HT1080 (cell line): ENCODE measurements around the gene FSTL4. TPM values are rescaled to one million over a fixed set of nuclear protein-coding genes. Genes with fewer than 3 reads are reported as not detected.
A peak's percentile ranks its signal among the peaks of the same experiment; 100 is the strongest.

ENCODE experiments used
- DNase-seq: peaks from one replicate; pipeline ENCODE4 v3.0.0-alpha.2; 2015; ENCODE audit warnings: low read depth
- total RNA-seq: library from RNA; depleted of rRNA; stranded (reverse); fragments of >200 nt; shearing (Covaris generic); gene quantifications from 2 replicates; pipeline ENCODE4 v1.2.3, GENCODE V29; 2014

Gene FSTL4
- total RNA-seq, 1 experiment from 2014 or later, result 0.47 TPM

GRCh38 chr5:133348406-133348805, 263.9 kb downstream of the FSTL4 start:
- no peak for DNase-seq

DNA sequence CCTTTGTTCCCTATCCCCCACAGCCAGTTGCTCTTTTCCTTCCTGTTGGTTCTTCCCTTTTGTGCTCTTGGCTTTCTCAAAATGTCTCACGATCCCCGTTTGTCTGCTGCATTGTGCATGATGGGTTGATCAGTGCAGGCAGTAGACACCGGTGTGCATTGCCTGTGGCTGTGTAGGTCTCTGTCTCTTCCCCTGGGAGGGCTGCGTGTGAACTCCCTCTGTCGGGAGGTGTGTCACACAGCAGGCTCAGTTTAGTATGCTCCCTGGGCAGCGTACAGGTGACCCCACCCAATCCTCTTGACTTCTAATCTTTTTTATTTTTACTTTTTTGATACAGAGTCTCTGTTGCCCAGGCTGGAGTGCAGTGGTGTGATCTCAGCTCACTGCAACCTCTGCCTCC, 265.3 kb downstream of the FSTL4 start:
- DNase-seq, result peak; percentile 6

DNA sequence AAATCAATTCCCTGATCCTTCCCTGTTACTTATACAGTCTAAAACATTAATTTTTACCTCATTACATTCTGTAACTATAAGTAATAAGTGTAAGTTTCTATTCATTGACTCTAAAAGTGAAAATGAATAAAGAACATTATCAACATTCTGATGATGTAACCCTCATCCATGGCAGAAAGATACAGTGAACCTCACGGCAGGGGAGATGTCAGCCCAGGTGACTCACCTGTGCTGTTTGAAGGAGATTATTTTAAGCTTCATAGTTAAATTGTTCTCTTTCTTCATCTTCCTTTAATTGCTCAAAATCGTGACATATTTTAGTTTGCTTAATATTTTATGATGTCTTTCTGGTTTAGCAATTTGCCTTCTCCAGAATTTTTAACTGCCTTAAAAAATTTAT, 268.1 kb downstream of the FSTL4 start:
- DNase-seq, result no peak

GRCh38 chr5:133343196-133343595, 269.1 kb downstream of the FSTL4 start:
- DNase-seq, result no peak

DNA sequence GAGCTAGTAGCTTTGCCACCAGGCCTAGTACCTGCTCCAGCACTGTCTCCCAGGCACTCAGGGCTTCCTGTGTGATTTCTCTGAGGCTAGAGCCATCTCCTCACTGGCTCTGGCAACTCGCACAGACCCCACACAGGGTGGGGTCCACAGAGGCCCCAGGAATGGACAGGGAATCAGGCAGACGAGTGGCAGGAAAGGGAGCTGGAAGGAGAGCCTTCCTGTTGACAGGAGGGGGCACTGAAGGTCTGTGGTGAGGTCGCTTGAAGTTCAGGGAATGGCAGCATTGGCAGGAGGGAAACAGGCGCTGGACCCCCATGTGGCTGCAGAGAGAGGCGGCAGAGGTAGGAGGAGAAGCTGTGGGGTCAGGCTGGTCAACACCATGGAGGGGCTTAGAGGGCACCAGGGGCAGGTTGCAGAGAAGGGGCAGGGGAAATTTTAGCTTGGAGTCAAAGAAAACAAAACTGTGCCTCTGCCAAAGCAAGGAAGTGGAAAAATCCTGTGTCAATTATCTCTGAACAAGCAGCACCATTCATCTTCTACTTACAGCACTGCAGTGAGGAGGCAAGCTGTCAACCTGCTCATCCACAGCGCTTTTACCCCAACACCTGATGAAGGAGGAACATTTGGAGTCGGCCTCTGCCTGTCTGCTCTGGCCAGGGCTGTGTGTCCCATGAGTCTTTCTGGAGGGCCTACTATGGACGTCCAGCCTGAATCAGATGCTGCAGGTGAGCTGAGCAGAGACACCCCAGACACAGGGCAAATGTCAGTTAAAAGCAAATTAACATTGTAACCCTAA, 270.2 kb downstream of the FSTL4 start:
- no peak for DNase-seq

- peak; percentile 10 for DNase-seq
Measured at GRCh38 chr5:133341296-133341695, 271.0 kb downstream of the FSTL4 start.

DNA sequence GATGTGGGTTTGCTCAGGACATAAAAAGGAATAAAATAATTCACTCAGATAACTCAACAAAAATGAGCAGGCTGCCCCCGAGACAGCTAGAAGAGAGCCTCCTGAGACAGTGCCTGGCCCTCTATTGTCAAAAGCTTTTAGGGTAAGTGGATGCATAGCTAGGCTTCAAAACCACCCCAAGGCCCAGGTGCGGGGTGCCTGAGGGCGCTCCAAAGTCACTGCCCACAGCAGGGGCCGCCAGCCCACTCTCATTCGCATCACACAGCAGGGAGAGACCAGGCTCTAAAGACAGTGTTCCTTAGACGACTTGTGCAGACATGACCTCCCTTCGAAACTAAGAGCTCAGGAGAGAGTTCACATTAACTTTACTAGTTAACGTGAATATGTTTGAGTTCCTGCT, 271.5 kb downstream of the FSTL4 start:
- DNase-seq, result no peak

- no peak for DNase-seq
Measured at GRCh38 chr5:133340002-133340755, 272.2 kb downstream of the FSTL4 start.

- DNase-seq, result no peak
Measured at GRCh38 chr5:133338504-133339355, 273.6 kb downstream of the FSTL4 start.

DNA sequence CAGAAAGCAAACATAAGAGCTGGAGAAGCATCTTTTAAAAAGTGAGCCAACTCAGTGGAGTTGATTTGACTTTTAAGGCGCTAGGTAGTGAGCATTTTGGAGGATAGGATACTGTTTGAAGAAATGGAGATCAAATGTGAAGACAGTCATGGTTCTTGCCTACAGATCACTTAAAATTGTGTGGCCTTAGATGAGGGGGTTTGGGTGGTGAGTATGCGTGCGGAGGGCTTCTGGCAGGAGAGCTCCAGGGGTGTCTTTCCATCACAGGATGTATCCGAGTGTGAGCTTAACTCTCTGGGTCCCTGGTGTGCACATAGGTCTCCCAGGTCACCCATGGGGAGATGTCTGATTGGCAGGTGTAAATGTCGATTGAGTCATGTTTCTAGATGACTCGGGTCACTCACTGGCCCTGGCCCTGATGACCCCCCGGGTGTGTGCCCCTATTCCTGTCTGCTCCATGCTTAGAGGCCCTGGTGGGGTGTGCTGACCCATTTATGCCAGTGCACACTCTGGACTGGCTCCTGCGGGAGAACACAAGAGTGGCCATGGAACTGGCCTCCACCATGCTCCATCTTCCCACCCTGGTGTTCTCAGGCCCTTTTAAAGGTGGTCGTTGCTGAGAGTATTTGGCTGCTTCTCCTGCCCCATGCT, 274.4 kb downstream of the FSTL4 start:
- no peak for DNase-seq

DNA sequence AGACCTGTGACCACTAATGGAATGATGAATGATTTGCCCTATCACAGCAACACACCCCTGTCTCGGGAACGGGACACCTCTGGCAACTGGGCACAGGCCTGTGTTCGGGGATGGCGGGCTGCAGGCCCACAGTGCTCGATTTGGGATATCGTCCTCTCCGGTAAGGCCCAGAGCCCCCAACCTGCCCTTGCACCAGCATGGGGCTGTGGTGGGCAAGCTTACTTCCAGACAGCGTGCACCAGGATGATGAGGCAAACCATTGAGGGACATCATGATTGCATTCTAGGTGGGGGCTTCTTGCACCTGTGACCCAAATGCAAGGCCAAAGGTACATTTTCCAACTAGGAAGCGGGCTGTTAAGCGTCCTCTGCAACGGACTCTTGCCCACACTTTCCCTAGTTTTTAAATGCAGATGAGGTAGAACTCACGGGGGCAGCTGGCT, 275.4 kb downstream of the FSTL4 start:
- DNase-seq, result no peak

DNA sequence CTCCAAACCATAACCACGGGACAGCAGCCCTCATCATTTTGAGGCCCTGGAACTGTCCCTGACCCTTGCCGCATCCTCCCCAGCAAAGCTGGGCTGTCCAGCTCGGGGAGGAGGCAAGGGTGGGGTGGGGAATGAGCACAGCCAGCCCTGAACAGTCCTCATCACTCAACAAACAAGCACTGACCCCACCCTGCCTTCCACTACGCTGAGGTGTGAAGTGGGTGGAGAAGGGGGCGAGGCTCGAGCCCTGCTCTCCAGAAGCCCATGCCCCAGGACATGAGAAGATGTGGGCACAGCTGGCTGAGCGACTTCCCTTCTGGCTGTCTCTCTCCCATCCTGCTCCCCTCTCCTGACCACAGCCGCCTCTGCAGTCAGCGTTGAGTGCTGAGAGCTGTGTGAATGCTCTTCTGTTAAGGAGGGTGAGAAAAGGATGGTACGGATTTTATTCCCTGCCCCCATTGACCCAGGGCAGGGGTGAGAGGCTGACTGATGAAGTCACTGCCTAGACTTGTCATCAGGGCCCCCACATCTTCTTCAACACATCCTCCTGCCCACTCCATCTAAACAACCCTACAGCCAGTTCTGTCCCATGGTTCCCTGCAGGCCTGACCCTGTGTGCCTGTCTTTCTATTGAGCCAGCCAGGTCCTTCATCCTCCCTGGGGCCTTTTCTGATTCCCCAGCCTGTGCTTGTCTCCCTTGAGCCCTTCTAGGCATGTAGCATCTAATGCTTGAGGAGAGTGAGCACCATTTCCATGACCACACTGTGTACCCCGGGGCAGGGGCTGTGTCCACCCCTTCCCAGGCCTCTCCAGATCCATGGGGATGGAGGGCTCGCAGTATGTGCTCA, 276.0 kb downstream of the FSTL4 start:
- DNase-seq, result no peak

GRCh38 chr5:133334796-133335639, 277.3 kb downstream of the FSTL4 start:
- no peak for DNase-seq

DNA sequence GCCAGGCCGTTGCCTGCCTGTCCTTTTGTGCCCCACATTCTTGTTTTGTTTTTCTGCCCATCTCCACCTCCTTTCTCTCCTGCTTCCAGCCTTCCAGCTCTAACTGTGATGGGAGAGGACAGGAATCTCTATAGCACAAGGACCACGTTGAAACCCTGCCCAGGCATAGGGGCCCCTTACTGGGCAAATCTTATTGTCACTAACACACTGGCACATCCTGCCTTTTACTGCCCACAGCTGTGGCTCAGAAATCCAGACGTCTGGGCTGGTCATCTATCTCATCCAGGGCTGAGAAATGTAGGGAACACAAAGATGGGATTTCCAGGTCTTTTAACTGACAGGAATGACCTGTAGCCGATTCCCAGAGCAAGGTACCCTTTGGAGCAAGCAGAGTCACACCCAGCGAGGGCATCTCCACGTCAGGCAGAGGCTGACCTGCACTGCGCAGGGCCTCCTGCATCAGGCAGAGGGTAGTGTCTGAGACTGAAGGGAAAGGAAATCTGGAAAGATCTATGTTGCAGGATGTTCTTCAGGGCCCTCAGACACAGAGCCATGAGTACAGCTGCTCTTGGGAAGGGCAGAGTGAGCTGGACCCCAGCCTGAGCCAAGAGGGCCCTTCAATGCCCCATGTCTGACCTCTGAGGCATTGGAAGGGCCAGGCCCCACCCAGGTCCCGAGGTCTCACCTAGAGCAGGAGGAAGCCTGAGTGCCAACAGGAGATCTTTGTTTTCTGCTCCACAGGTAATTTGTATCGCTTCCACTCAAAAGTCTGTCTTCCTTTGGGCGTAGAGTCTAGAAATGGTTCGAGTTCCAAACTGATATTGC, 278.8 kb downstream of the FSTL4 start:
- no peak for DNase-seq

DNA sequence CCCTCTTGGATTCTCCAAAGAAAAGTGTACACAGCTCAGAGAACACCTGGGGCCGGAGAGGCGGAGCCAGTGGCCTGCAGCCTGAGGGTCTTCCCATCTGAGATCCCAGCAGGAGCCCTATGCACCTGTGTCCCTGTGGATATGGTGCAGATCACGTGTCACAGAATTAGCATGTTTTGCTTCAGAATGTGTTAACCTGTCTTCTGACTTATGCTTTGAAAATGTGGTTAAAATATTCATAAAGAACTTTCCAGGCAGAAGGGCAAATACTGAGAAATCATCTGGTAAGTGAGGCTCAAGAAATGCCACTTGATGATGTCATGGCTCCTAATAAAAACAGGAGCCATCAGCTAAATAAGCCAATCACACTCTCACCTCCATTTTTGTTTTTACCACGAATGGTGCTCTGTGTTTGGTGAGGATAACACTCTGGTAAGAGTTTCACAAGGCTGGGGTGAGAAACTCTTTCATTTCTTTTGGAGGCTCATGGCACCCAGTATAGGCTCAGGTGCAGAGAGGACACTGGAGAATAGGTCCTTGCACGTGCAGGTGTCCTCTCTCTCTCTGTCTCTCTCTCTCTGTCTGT, 279.8 kb downstream of the FSTL4 start:
- no peak for DNase-seq

- DNase-seq, result no peak
Measured at GRCh38 chr5:133331941-133332340, 280.4 kb downstream of the FSTL4 start.

GRCh38 chr5:133330956-133331355, 281.4 kb downstream of the FSTL4 start:
- DNase-seq, result no peak

GRCh38 chr5:133328800-133329199, 283.5 kb downstream of the FSTL4 start:
- DNase-seq, result no peak
